CD14-positive monocyte (primary cell): ENCODE data around the gene KRT2. TPM values are rescaled to one million over a fixed set of nuclear protein-coding genes. Genes with fewer than 3 reads are reported as not detected.

ENCODE experiments used
- DNase-seq, 3 donors: peaks; one replicate each; pipeline ENCODE4 v3.0.0-alpha.2; 2011 to 2022
- H2AFZ ChIP-seq: 2 replicates; pipeline ENCODE4 v1.6.0; 2012; ENCODE audit warnings: mild to moderate bottlenecking, low read depth, low read length, inconsistent platforms; ENCODE audit not compliant: insufficient read depth, poor library complexity, severe bottlenecking
- H3K27ac ChIP-seq, 2 donors: 1 replicate in 1 of 2; 2 replicates in 1 of 2; pipeline ENCODE4 v1.5.1; 2012 to 2013; ENCODE audit warnings: low read length in 2 of 2, control low read depth in 1 of 2, inconsistent platforms in 1 of 2, low read depth in 1 of 2, mild to moderate bottlenecking in 1 of 2
- H3K27me3 ChIP-seq, 2 donors: one replicate each; pipeline versions ENCODE4 v1.6.0 to v1.6.1; 2011 to 2013; ENCODE audit warnings: low read length in 2 of 2; ENCODE audit not compliant: control insufficient read depth in 2 of 2, insufficient read depth in 2 of 2
- H3K36me3 ChIP-seq, 2 donors: replicated peaks in 1 of 2; 1 replicate in 1 of 2; 2 replicates in 1 of 2; pipeline versions ENCODE4 v1.5.1 to v1.6.1; 2012 to 2013; ENCODE audit warnings: low read length in 2 of 2, control low read depth in 1 of 2, inconsistent platforms in 1 of 2, mild to moderate bottlenecking in 1 of 2; ENCODE audit not compliant: insufficient read depth in 2 of 2, control insufficient read depth in 1 of 2
- H3K4me1 ChIP-seq, 2 donors: 1 replicate in 1 of 2; 2 replicates in 1 of 2; pipeline versions ENCODE4 v1.5.1 to v1.6.1; 2012 to 2013; ENCODE audit warnings: low read length in 2 of 2, control low read depth in 1 of 2, inconsistent platforms in 1 of 2, mild to moderate bottlenecking in 1 of 2, moderate library complexity in 1 of 2; ENCODE audit not compliant: insufficient read depth in 2 of 2, control insufficient read depth in 1 of 2
- H3K4me2 ChIP-seq: replicated peaks from 2 replicates; pipeline ENCODE3; 2012; ENCODE audit warnings: low read length, moderate library complexity, mild to moderate bottlenecking; ENCODE audit not compliant: poor library complexity, severe bottlenecking; ENCODE audit errors: extremely low read depth
- H3K4me3 ChIP-seq, 3 experiments: fragments of 200-600 bp in 1 of 3; sonication (generic) in 1 of 3; replicated peaks in 1 of 3; 1 replicate in 2 of 3; 2 replicates in 1 of 3; pipeline ENCODE4 v1.5.1; 2011 to 2013; ENCODE audit warnings: low read length in 3 of 3, mild to moderate bottlenecking in 3 of 3, control low read depth in 2 of 3, low read depth in 2 of 3, inconsistent platforms in 1 of 3, moderate library complexity in 1 of 3
- H3K79me2 ChIP-seq: 2 replicates; pipeline ENCODE4 v1.6.0; 2012; ENCODE audit warnings: mild to moderate bottlenecking, control low read depth, inconsistent platforms, low read length, moderate library complexity; ENCODE audit not compliant: insufficient read depth
- H3K9ac ChIP-seq: 2 replicates; pipeline ENCODE4 v1.6.0; 2017; ENCODE audit warnings: low read length, mild to moderate bottlenecking; ENCODE audit not compliant: insufficient read depth, poor library complexity, severe bottlenecking
- H3K9me3 ChIP-seq, 2 donors: replicated peaks in 1 of 2; 1 replicate in 1 of 2; 2 replicates in 1 of 2; pipeline versions ENCODE4 v1.5.1 to v1.6.1; 2012 to 2013; ENCODE audit warnings: low read length in 2 of 2, control low read depth in 1 of 2; ENCODE audit not compliant: control insufficient read depth in 1 of 2, insufficient read depth in 1 of 2
- H4K20me1 ChIP-seq: 2 replicates; pipeline ENCODE4 v1.6.0; 2012; ENCODE audit warnings: mild to moderate bottlenecking, low read length, control low read depth, moderate library complexity; ENCODE audit not compliant: insufficient read depth
- H3K27ac Mint-ChIP-seq, 7 donors: one replicate each; pipeline ENCODE4 v1.8.0; 2020; ENCODE audit warnings: mild to moderate bottlenecking in 7 of 7, mixed read lengths in 7 of 7, moderate library complexity in 6 of 7, inconsistent platforms in 2 of 7
- H3K27me3 Mint-ChIP-seq, 3 donors: one replicate each; pipeline ENCODE4 v1.8.0; 2021 to 2022; ENCODE audit warnings: low read depth in 3 of 3, mild to moderate bottlenecking in 3 of 3, mixed read lengths in 3 of 3, moderate library complexity in 3 of 3, inconsistent platforms in 1 of 3
- H3K36me3 Mint-ChIP-seq, 2 donors: one replicate each; pipeline ENCODE4 v1.8.0; 2020; ENCODE audit warnings: mixed read lengths in 2 of 2, inconsistent platforms in 1 of 2, mild to moderate bottlenecking in 1 of 2
- H3K4me1 Mint-ChIP-seq: one replicate; pipeline ENCODE4 v1.8.0; 2020; ENCODE audit warnings: mild to moderate bottlenecking, mixed read lengths
- H3K4me3 Mint-ChIP-seq, 2 donors: one replicate each; pipeline ENCODE4 v1.8.0; 2020; ENCODE audit warnings: mild to moderate bottlenecking in 2 of 2, mixed read lengths in 2 of 2, moderate library complexity in 1 of 2
- H3K9me3 Mint-ChIP-seq, 7 donors: one replicate each; pipeline ENCODE4 v1.8.0; 2020 to 2022; ENCODE audit warnings: mixed read lengths in 7 of 7, mild to moderate bottlenecking in 6 of 7, moderate library complexity in 6 of 7, inconsistent platforms in 2 of 7
- WGBS: methylation state at CpG from one replicate; pipeline ENCODE4 v1.1.5; 2013; ENCODE audit warnings: missing lambda C conversion rate; ENCODE audit not compliant: insufficient coverage; 5-methylcytosine and 5-hydroxymethylcytosine counted together
- intact Hi-C, 2 donors: fragments of 100-400 bp; cut with micrococcal nuclease; formaldehyde crosslinking; loops; one replicate each; pipeline versions ENCODE4 v1.15.0 to v1.15.1; 2023
- polyA plus RNA-seq, 3 donors: library from polyadenylated mRNA; depleted of rRNA in 1 of 3; unstranded in 2 of 3; stranded (reverse) in 1 of 3; fragments of 300-500 nt in 2 of 3; fragments of >200 nt in 1 of 3; fragmentation: Illumina TruSeq in 2 of 3; gene quantifications; 1 replicate in 2 of 3; 2 replicates in 1 of 3; pipeline ENCODE4 v1.2.3, GENCODE V29; 2012 to 2021
- TF ChIP-seq, protein P1 (sequence below): fragments of 200-600 bp; IDR thresholded peaks from one replicate; pipeline ENCODE4 v1.8.0; 2022; ENCODE audit warnings: antibody characterized with exemption, mild to moderate bottlenecking

KRT2 gene
- polyA plus RNA-seq, 3 donors: not detected

DNA sequence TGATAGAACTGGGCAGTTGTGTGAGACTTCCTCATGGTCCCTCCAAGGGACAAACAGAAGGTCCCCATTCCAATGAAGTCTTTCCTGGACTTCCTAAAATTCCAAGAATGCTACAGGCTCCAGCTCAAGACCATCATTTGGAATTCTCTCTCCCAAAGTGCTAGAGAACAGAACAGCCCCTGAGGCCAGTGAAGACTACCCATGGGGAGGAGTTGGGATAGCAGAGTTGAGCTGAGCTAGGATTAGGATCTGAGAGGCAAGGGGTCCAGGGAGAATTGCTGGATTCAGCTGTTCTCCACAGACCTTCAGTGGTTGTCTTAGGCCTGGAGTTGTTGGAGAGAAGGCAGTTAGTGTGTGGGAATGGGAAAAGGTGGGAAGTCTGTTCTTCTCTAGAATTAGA is 17.4 kb upstream of the KRT2 start:
- Histone ChIP-seq H3K4me2 (no peak overlapping the region), H3K27me3 (no peaks in the 10 kb centered on the region), H3K4me3 (no peak overlapping the region), H3K9me3 (no peaks in the 10 kb centered on the region), H3K27ac (no peak overlapping the region), H3K9ac (no peak overlapping the region), H2AFZ (no peak overlapping the region), H3K36me3 (no peaks in the 10 kb centered on the region), H3K4me1 (no peaks in the 10 kb centered on the region), H3K79me2 (no peaks in the 10 kb centered on the region), H4K20me1 (no peaks in the 10 kb centered on the region)
- intact Hi-C loops: no loop called here
- no peaks in the 10 kb centered on the region for H3K4me1 Mint-ChIP-seq
- H3K9me3 Mint-ChIP-seq: no peaks in the 10 kb centered on the region
- DNase-seq: no peak
- H3K27me3 Mint-ChIP-seq: no peaks in the 10 kb centered on the region
- no peaks in the 10 kb centered on the region for H3K36me3 Mint-ChIP-seq
- TF ChIP-seq, protein P1, sequence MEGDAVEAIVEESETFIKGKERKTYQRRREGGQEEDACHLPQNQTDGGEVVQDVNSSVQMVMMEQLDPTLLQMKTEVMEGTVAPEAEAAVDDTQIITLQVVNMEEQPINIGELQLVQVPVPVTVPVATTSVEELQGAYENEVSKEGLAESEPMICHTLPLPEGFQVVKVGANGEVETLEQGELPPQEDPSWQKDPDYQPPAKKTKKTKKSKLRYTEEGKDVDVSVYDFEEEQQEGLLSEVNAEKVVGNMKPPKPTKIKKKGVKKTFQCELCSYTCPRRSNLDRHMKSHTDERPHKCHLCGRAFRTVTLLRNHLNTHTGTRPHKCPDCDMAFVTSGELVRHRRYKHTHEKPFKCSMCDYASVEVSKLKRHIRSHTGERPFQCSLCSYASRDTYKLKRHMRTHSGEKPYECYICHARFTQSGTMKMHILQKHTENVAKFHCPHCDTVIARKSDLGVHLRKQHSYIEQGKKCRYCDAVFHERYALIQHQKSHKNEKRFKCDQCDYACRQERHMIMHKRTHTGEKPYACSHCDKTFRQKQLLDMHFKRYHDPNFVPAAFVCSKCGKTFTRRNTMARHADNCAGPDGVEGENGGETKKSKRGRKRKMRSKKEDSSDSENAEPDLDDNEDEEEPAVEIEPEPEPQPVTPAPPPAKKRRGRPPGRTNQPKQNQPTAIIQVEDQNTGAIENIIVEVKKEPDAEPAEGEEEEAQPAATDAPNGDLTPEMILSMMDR: no peak
- H3K4me3 Mint-ChIP-seq: no peak overlapping the region
- no peak overlapping the region for H3K27ac Mint-ChIP-seq

DNA sequence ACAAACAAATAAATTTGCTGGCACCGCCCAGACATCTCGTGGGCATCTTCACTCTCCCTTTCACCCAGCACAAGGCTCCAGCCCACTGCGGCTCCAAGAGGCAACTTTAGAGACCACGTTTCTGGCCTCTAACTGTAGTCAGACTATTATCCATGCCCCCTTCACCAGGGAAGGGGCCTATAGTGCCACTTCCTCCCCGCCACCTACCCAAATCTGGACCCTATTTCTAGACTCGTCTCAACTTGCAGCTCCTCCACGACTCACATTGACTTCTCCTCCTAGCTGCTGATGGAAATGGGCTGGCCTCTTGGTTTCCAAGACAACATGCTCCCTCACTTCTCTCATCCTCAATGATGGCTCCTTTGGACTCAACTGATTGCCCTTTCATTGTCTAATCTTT is 15.9 kb upstream of the KRT2 start:
- no peak for DNase-seq
- Mint-ChIP-seq H3K36me3 (no peaks in the 10 kb centered on the region), H3K9me3 (no peaks in the 10 kb centered on the region), H3K27me3 (peaks cover 0 to 2% (median 2%) of the 10 kb centered on the region in 3 donors), H3K4me3 (no peak overlapping the region), H3K27ac (no peak overlapping the region), H3K4me1 (no peaks in the 10 kb centered on the region)
- H3K4me1 ChIP-seq: no peaks in the 10 kb centered on the region
- no peaks in the 10 kb centered on the region for H3K9me3 ChIP-seq
- no peaks in the 10 kb centered on the region for H3K79me2 ChIP-seq
- WGBS: 89% methylated on average over 7 of the region's 7 CpGs
- H3K36me3 ChIP-seq: no peaks in the 10 kb centered on the region
- no peaks in the 10 kb centered on the region for H4K20me1 ChIP-seq
- no peak overlapping the region for H3K27ac ChIP-seq
- TF ChIP-seq, protein P1: no peak
- H3K27me3 ChIP-seq: no peaks in the 10 kb centered on the region
- H3K4me3 ChIP-seq: no peak overlapping the region
- no peak overlapping the region for H2AFZ ChIP-seq
- no peak overlapping the region for H3K9ac ChIP-seq
- no peak overlapping the region for H3K4me2 ChIP-seq
- intact Hi-C loops: no loop called here
